CD4-positive, alpha-beta T cell (primary cell): ENCODE results near the gene EXT2. TPM values are rescaled to one million over a fixed set of nuclear protein-coding genes. Genes with fewer than 3 reads are reported as not detected.

Experiments
- ATAC-seq: fragments of 200-7000 bp; cut with Tn5 transposase; one replicate; pipeline ENCODE4 v1.10.0; 2022; ENCODE audit warnings: mild to moderate bottlenecking; ENCODE audit not compliant: poor library complexity
- CTCF ChIA-PET: fragments of 350-600 bp; sonication (Branson Sonifier 250); formaldehyde crosslinking; loops from one replicate; lab custom pipeline; 2021; ENCODE audit warnings: antibody characterized with exemption, inconsistent platforms; lab: Charles Lee
- POLR2A ChIA-PET: fragments of 350-600 bp; sonication (Branson Sonifier 250); formaldehyde crosslinking; loops from one replicate; lab custom pipeline; 2021; ENCODE audit warnings: antibody characterized with exemption, inconsistent platforms; lab: Charles Lee
- DNase-seq, 14 experiments: peaks; one replicate each; pipeline ENCODE4 v3.0.0-alpha.2; 2013 to 2020; ENCODE audit warnings: mixed read lengths in 2 of 14
- H3K27ac ChIP-seq, 2 donors: one replicate each; pipeline versions ENCODE4 v1.5.1 to v1.7.0; 2013; ENCODE audit warnings: low read length in 2 of 2, low read depth in 1 of 2, mild to moderate bottlenecking in 1 of 2
- H3K27me3 ChIP-seq, 2 experiments: 1 replicate in 1 of 2; 2 replicates in 1 of 2; pipeline versions ENCODE4 v1.6.1 to v1.7.0; 2013; ENCODE audit warnings: low read length in 2 of 2, control low read depth in 1 of 2, mild to moderate bottlenecking in 1 of 2, moderate library complexity in 1 of 2; ENCODE audit not compliant: insufficient read depth in 2 of 2, control insufficient read depth in 1 of 2
- H3K36me3 ChIP-seq: one replicate; pipeline ENCODE4 v1.6.1; 2013; ENCODE audit warnings: low read length, control low read depth; ENCODE audit not compliant: insufficient read depth
- H3K4me1 ChIP-seq: one replicate; pipeline ENCODE4 v1.6.1; 2013; ENCODE audit warnings: low read length, control low read depth; ENCODE audit not compliant: insufficient read depth
- H3K4me3 ChIP-seq: one replicate; pipeline ENCODE4 v1.5.1; 2013; ENCODE audit warnings: mild to moderate bottlenecking, low read length, moderate library complexity
- H3K9me3 ChIP-seq, 2 experiments: 1 replicate in 1 of 2; 2 replicates in 1 of 2; pipeline versions ENCODE4 v1.6.1 to v1.7.0; 2013; ENCODE audit warnings: low read length in 2 of 2, mild to moderate bottlenecking in 2 of 2, control low read depth in 1 of 2, moderate library complexity in 1 of 2; ENCODE audit not compliant: control insufficient read depth in 1 of 2, insufficient read depth in 1 of 2
- H3K27ac Mint-ChIP-seq: one replicate; pipeline ENCODE4 v1.8.0; 2020; ENCODE audit warnings: mixed read lengths
- H3K27me3 Mint-ChIP-seq: one replicate; pipeline ENCODE4 v1.8.0; 2021; ENCODE audit warnings: mixed read lengths
- H3K36me3 Mint-ChIP-seq: one replicate; pipeline ENCODE4 v1.8.0; 2021; ENCODE audit warnings: low read depth, mixed read lengths
- H3K4me1 Mint-ChIP-seq: one replicate; pipeline ENCODE4 v1.8.0; 2021; ENCODE audit warnings: low read depth, mixed read lengths
- H3K4me3 Mint-ChIP-seq: one replicate; pipeline ENCODE4 v1.8.0; 2020; ENCODE audit warnings: mild to moderate bottlenecking, mixed read lengths
- H3K9me3 Mint-ChIP-seq: one replicate; pipeline ENCODE4 v1.8.0; 2020; ENCODE audit warnings: mixed read lengths
- CTCF ChIP-seq: fragments of 200-600 bp; IDR thresholded peaks from one replicate; pipeline ENCODE4 v1.8.0; 2022; ENCODE audit warnings: antibody characterized with exemption, mild to moderate bottlenecking
- intact Hi-C, 2 experiments: fragments of 100-400 bp; cut with DNase I in 1 of 2; cut with micrococcal nuclease in 1 of 2; formaldehyde crosslinking; loops; one replicate each; pipeline versions ENCODE4 v1.15.1 to v1.9.0; 2023 to 2025; cut with DNase I, micrococcal nuclease
- total RNA-seq, 174 experiments: library from RNA in 2 of 174; stranded (reverse) in 2 of 174; gene quantifications; one replicate each; pipeline ENCODE4 v1.2.3 and lab custom pipeline; 2021 to 2026

EXT2 gene
- total RNA-seq, 2 experiments from 2014 or later: 17.1 to 17.5 TPM

GRCh38 chr11:44286911-44287310 is 191.4 kb downstream of the EXT2 start:
- Mint-ChIP-seq H3K4me3 (no peak overlapping the region), H3K27me3 (peaks cover 10% of the 10 kb centered on the region), H3K36me3 (no peaks in the 10 kb centered on the region), H3K4me1 (no peaks in the 10 kb centered on the region), H3K27ac (no peak overlapping the region), H3K9me3 (no peaks in the 10 kb centered on the region)
- H3K27ac ChIP-seq: no peak overlapping the region
- no peaks in the 10 kb centered on the region for H3K9me3 ChIP-seq
- ChIA-PET CTCF (no interaction called here), POLR2A (no interaction called here)
- intact Hi-C loops: loop anchor here (1.0 to 10.0 kb wide), 4 partner anchors 251 to 625 kb away; no protein-coding TSS in a partner anchor
- ATAC-seq: no peak
- no peaks in the 10 kb centered on the region for H3K36me3 ChIP-seq
- no peaks in the 10 kb centered on the region for H3K4me1 ChIP-seq
- no peaks in the 10 kb centered on the region for H3K27me3 ChIP-seq
- no peak for TF ChIP-seq CTCF
- DNase-seq: no peak
- no peak overlapping the region for H3K4me3 ChIP-seq

- POLR2A ChIA-PET: no interaction called here
- no peak for ATAC-seq
Measured at GRCh38 chr11:44288133-44288526, 192.7 kb downstream of the EXT2 start.

GRCh38 chr11:44290208-44290607 is 194.7 kb downstream of the EXT2 start:
- no peaks in the 10 kb centered on the region for H3K9me3 Mint-ChIP-seq
- ATAC-seq (no peak), DNase-seq (no peak)
- H3K4me1 Mint-ChIP-seq: no peaks in the 10 kb centered on the region
- no peak overlapping the region for H3K27ac ChIP-seq
- H3K27me3 Mint-ChIP-seq: peaks cover 15% of the 10 kb centered on the region
- H3K4me3 ChIP-seq: no peak overlapping the region
- H3K27ac Mint-ChIP-seq: no peak overlapping the region
- ChIA-PET POLR2A (no interaction called here), CTCF (no interaction called here)
- H3K27me3 ChIP-seq: peaks cover 0 to 4% of the 10 kb centered on the region in 2 experiments
- H3K4me1 ChIP-seq: no peaks in the 10 kb centered on the region
- H3K36me3 Mint-ChIP-seq: no peaks in the 10 kb centered on the region
- no peak for TF ChIP-seq CTCF
- H3K9me3 ChIP-seq: no peaks in the 10 kb centered on the region
- no peaks in the 10 kb centered on the region for H3K36me3 ChIP-seq
- no peak overlapping the region for H3K4me3 Mint-ChIP-seq
- intact Hi-C loops: no loop called here

More at GRCh38 chr11:44288133-44288526, 192.7 kb downstream of the EXT2 start:
- Histone ChIP-seq H3K36me3 (no peaks in the 10 kb centered on the region), H3K4me1 (no peaks in the 10 kb centered on the region), H3K4me3 (no peak overlapping the region), H3K27me3 (no peaks in the 10 kb centered on the region), H3K9me3 (no peaks in the 10 kb centered on the region), H3K27ac (no peak overlapping the region)
- intact Hi-C loops: loop anchor here (5.0 to 10.0 kb wide), 2 partner anchors 327 to 624 kb away; no protein-coding TSS in a partner anchor
- peaks cover 6% of the 10 kb centered on the region for H3K27me3 Mint-ChIP-seq
- no peak overlapping the region for H3K4me3 Mint-ChIP-seq
- no peaks in the 10 kb centered on the region for H3K36me3 Mint-ChIP-seq
- no peaks in the 10 kb centered on the region for H3K4me1 Mint-ChIP-seq
- no peaks in the 10 kb centered on the region for H3K9me3 Mint-ChIP-seq
- no peak overlapping the region for H3K27ac Mint-ChIP-seq
- no peak for DNase-seq
- no peak for TF ChIP-seq CTCF
- CTCF ChIA-PET: no interaction called here

Other genes starting within 250 kb of the EXT2 start
- 10 to 100 TPM; 16.7 to 17.2 TPM for gene ALKBH3, start 214.8 kb upstream of the EXT2 start, total RNA-seq
- not detected for gene C11orf96, start 153.0 kb upstream of the EXT2 start, total RNA-seq
- not detected for gene ACCSL, start 47.7 kb upstream of the EXT2 start, total RNA-seq
- gene ACCS, start 29.4 kb upstream of the EXT2 start, total RNA-seq: 10 to 100 TPM; 17.7 to 18.7 TPM
- gene ALX4, start 214.5 kb downstream of the EXT2 start, total RNA-seq: not detected